HepG2 (cell line): ENCODE data around the gene PARN. TPM values are rescaled to one million over a fixed set of nuclear protein-coding genes. Genes with fewer than 3 reads are reported as not detected.

Experiments
- ATAC-seq: fragments of 200-7000 bp; cut with Tn5 transposase; 3 replicates; pipeline ENCODE4 v1.9.1; 2020; ENCODE audit warnings: mild to moderate bottlenecking, moderate library complexity
- BruUV-seq: library from RNA; stranded (reverse); fragments of 400-500 nt; replicated peaks from 2 replicates; lab custom pipeline; 2021; lab: Mats Ljungman, UMichigan
- CTCF ChIA-PET: fragments of 300-600 bp; formaldehyde crosslinking; extraction: SDS; loops from one replicate; lab custom pipeline; 2021; ENCODE audit warnings: low total read pairs, inconsistent platforms, low intra/inter-chr PET ratio; lab: Yijun Ruan, JAX
- POLR2A ChIA-PET: fragments of 350-600 bp; sonication (Branson Sonifier 250); formaldehyde crosslinking; loops from one replicate; lab custom pipeline; 2020; ENCODE audit warnings: antibody characterized with exemption, inconsistent platforms; lab: Yijun Ruan, JAX
- DNase-seq: peaks from one replicate; pipeline ENCODE4 v3.0.0-alpha.2; 2015; ENCODE audit warnings: low spot score
- FAIRE-seq: peaks from 3 replicates; lab custom pipeline; 2011; peaks lifted over from hg19 to GRCh38; lab: Jason Lieb, UNC
- H2AFZ ChIP-seq: one replicate; pipeline ENCODE4 v1.6.1; 2011; ENCODE audit warnings: low read length, inconsistent platforms
- H3K27ac ChIP-seq: fragments of 300-600 bp; 3 replicates; pipeline ENCODE4 v1.8.0; 2011; ENCODE audit warnings: mixed run types, mild to moderate bottlenecking, mixed read lengths, low read length, inconsistent platforms; ENCODE audit not compliant: insufficient read depth; ENCODE audit errors: extremely low read length
- H3K27me3 ChIP-seq, 2 experiments: fragments of 200-600 bp in 1 of 2; 2 replicates in 1 of 2; 3 replicates in 1 of 2; pipeline versions ENCODE4 v1.6.0 to v1.8.0; 2011; ENCODE audit warnings: low read length in 2 of 2, mild to moderate bottlenecking in 2 of 2, moderate library complexity in 2 of 2, inconsistent platforms in 1 of 2; ENCODE audit not compliant: insufficient read depth in 2 of 2, control insufficient read depth in 1 of 2
- H3K36me3 ChIP-seq, 2 experiments: fragments of 200-600 bp in 1 of 2; replicated peaks in 1 of 2; 2 replicates in 1 of 2; 3 replicates in 1 of 2; pipeline versions ENCODE4 v1.5.1 to v1.8.0; 2011; ENCODE audit warnings: low read length in 2 of 2, inconsistent platforms in 1 of 2; ENCODE audit not compliant: insufficient read depth in 2 of 2, control insufficient read depth in 1 of 2
- H3K4me1 ChIP-seq: 2 replicates; pipeline ENCODE4 v1.5.1; 2012; ENCODE audit warnings: low read length, inconsistent platforms; ENCODE audit not compliant: insufficient read depth
- H3K4me2 ChIP-seq: 2 replicates; pipeline ENCODE4 v1.6.0; 2011; ENCODE audit warnings: low read depth, low read length, inconsistent platforms
- H3K4me3 ChIP-seq, 3 experiments: fragments of 200-600 bp in 1 of 3; sonication (generic), shearing (Covaris generic) in 1 of 3; replicated peaks in 1 of 3; 2 replicates each; pipeline ENCODE4 v1.5.1; 2011 to 2016; ENCODE audit warnings: low read length in 3 of 3, inconsistent platforms in 2 of 3, low read depth in 2 of 3, mild to moderate bottlenecking in 2 of 3, control low read depth in 1 of 3, mixed read lengths in 1 of 3; ENCODE audit not compliant: insufficient read depth in 1 of 3
- H3K79me2 ChIP-seq: one replicate; pipeline ENCODE4 v1.6.1; 2011; ENCODE audit warnings: low read length, inconsistent platforms; ENCODE audit not compliant: insufficient read depth
- H3K9ac ChIP-seq: 2 replicates; pipeline ENCODE4 v1.6.0; 2011; ENCODE audit warnings: mild to moderate bottlenecking, low read depth, low read length, inconsistent platforms; ENCODE audit not compliant: insufficient read depth
- H3K9me3 ChIP-seq: 2 replicates; pipeline ENCODE4 v1.5.1; 2012; ENCODE audit warnings: mild to moderate bottlenecking, low read length
- H4K20me1 ChIP-seq: 2 replicates; pipeline ENCODE4 v1.6.0; 2011; ENCODE audit warnings: inconsistent platforms, mild to moderate bottlenecking, low read length, moderate library complexity; ENCODE audit not compliant: insufficient read depth
- ISL2 ChIP-seq: sonication (generic); formaldehyde crosslinking; IDR thresholded peaks from 2 replicates; pipeline ENCODE4 v1.5.0; 2020; ENCODE audit warnings: missing genetic modification reagents
- MAF1 ChIP-seq: sonication (generic); formaldehyde crosslinking; IDR thresholded peaks from 2 replicates; pipeline ENCODE4 v1.5.0; 2020; ENCODE audit warnings: missing genetic modification reagents, borderline replicate concordance
- NFRKB ChIP-seq: fragments of 450-650 bp; IDR thresholded peaks from 2 replicates; pipeline ENCODE4 v1.6.1; 2017
- TRIM22 ChIP-seq: fragments of 450-650 bp; IDR thresholded peaks from 2 replicates; pipeline ENCODE4 v1.6.1; 2017
- ZC3H13 ChIP-seq: sonication (generic); formaldehyde crosslinking; IDR thresholded peaks from 2 replicates; pipeline ENCODE4 v1.8.1; 2023; ENCODE audit warnings: mild to moderate bottlenecking, missing genetic modification reagents, moderate library complexity
- ZKSCAN1 ChIP-seq: fragments of 150-350 bp; IDR thresholded peaks from 2 replicates; pipeline ENCODE4 v1.6.1; 2014; ENCODE audit warnings: low read length
- ZNF503 ChIP-seq: sonication (generic); formaldehyde crosslinking; IDR thresholded peaks from 2 replicates; pipeline ENCODE4 v1.4.0; 2020; ENCODE audit warnings: missing genetic modification reagents
- WGBS: methylation state at CpG from one replicate; pipeline ENCODE4 v1.1.6; 2017; ENCODE audit warnings: low lambda C conversion rate; 5-methylcytosine and 5-hydroxymethylcytosine counted together
- in situ Hi-C: cut with HindIII; loops from 2 replicates; pipeline ENCODE4 v1.10.0; 2017; ENCODE audit warnings: low pct_unique_long_range_greater_than_20kb; ENCODE audit not compliant: extremely low pct_ligation_motif_present
- intact Hi-C: fragments of 100-400 bp; cut with micrococcal nuclease; formaldehyde crosslinking; loops from one replicate; pipeline ENCODE4 v1.10.0; 2022; ENCODE audit not compliant: unreplicated experiment
- polyA plus RNA-seq, 8 experiments: library from polyadenylated mRNA; depleted of rRNA in 3 of 8; stranded (reverse) in 7 of 8; unstranded in 1 of 8; fragments of >200 nt; fragmentation: Illumina TruSeq in 4 of 8; extraction: Trizol in 4 of 8; gene quantifications; 2 replicates each; pipeline versions ENCODE4 v1.2.1 to v1.2.3, GENCODE V29; 2011 to 2016; ENCODE audit warnings: low read depth in 4 of 8, missing spikeins in 1 of 8, mixed read lengths in 1 of 8; ENCODE audit not compliant: insufficient read depth in 1 of 8
- total RNA-seq, 5 experiments: library from RNA; depleted of rRNA; stranded (reverse); fragments of >200 nt; fragmentation: Illumina TruSeq; extraction: Trizol; gene quantifications; 2 replicates each; pipeline ENCODE4 v1.2.3, GENCODE V29; 2016; ENCODE audit warnings: low read depth in 1 of 5
- TF ChIP-seq, protein P1 (sequence below): sonication (generic); formaldehyde crosslinking; IDR thresholded peaks from 2 replicates; pipeline ENCODE4 v1.5.0; 2020; ENCODE audit warnings: missing genetic modification reagents

Gene PARN
- total and polyA plus RNA-seq, 2 of the 13 experiments (the other 11 are each of a cell fraction or from before 2014, with no cell fraction given), result 13.3 to 47.6 TPM

- H4K20me1 ChIP-seq, result peaks cover 30% of the 10 kb centered on the region
- BruUV-seq, result no TSS peak
- WGBS, result 91% methylated on average over 12 of the region's 12 CpGs
- ChIA-PET POLR2A (no interaction called here), CTCF (no interaction called here)
- in situ Hi-C loops, result no loop called here
- H3K79me2 ChIP-seq, result peaks cover 73% of the 10 kb centered on the region
- no peak overlapping the region for H2AFZ ChIP-seq
- H3K4me2 ChIP-seq, result no peak overlapping the region; the same call in 1 of the 2 replicates
- TF ChIP-seq ISL2 (CRISPR knock-in tag), result no peak
- TF ChIP-seq ZC3H13 (CRISPR knock-in tag), result no peak
- no peak for TF ChIP-seq NFRKB
- TF ChIP-seq MAF1 (CRISPR knock-in tag), result no peak
- no peak for TF ChIP-seq TRIM22
- TF ChIP-seq ZKSCAN1, result no peak
- no peak for TF ChIP-seq ZNF503 (CRISPR knock-in tag)
- TF ChIP-seq, protein P1, sequence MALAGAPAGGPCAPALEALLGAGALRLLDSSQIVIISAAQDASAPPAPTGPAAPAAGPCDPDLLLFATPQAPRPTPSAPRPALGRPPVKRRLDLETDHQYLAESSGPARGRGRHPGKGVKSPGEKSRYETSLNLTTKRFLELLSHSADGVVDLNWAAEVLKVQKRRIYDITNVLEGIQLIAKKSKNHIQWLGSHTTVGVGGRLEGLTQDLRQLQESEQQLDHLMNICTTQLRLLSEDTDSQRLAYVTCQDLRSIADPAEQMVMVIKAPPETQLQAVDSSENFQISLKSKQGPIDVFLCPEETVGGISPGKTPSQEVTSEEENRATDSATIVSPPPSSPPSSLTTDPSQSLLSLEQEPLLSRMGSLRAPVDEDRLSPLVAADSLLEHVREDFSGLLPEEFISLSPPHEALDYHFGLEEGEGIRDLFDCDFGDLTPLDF (CRISPR knock-in tag), result no peak
- DNase-seq, result no peak
- no peaks in the 10 kb centered on the region; a peak in 1 of 5 replicates for H3K27me3 ChIP-seq
- H3K9me3 ChIP-seq, result no peaks in the 10 kb centered on the region
- intact Hi-C loops, result no loop called here
- FAIRE-seq, result no peak
- no peak overlapping the region for H3K4me3 ChIP-seq
- no peak overlapping the region for H3K9ac ChIP-seq
- H3K36me3 ChIP-seq, result peaks cover 6 to 35% of the 10 kb centered on the region in 2 experiments
- no peak overlapping the region for H3K27ac ChIP-seq
- H3K4me1 ChIP-seq, result peaks cover 54% of the 10 kb centered on the region
- ATAC-seq, result no peak
Observed at GRCh38 chr16:14635395-14636165, 5.5 kb upstream of the PARN start.
